GM12878 (cell line): ENCODE results near the gene TMEM217. TPM values are rescaled to one million over a fixed set of nuclear protein-coding genes. Genes with fewer than 3 reads are reported as not detected.

Source experiments
- ATAC-seq: fragments of 200-7000 bp; cut with Tn5 transposase; 3 replicates; pipeline ENCODE4 v1.9.1; 2020; ENCODE audit warnings: mild to moderate bottlenecking, moderate library complexity
- BruUV-seq: library from RNA; stranded (reverse); fragments of 400-500 nt; replicated peaks from 2 replicates; lab custom pipeline; 2021; lab: Mats Ljungman, UMichigan
- CTCF ChIA-PET: fragments of 300-600 bp; sonication (Branson Sonifier 250); formaldehyde crosslinking; extraction: SDS; loops from one replicate; lab custom pipeline; 2021; ENCODE audit warnings: inconsistent platforms; lab: Yijun Ruan, JAX
- POLR2A ChIA-PET: fragments of 350-600 bp; formaldehyde crosslinking; extraction: SDS; loops from one replicate; lab custom pipeline; 2021; ENCODE audit warnings: inconsistent platforms; lab: Charles Lee
- RAD21 ChIA-PET: fragments of 300-600 bp; sonication (Branson Sonifier 250); formaldehyde crosslinking; loops from one replicate; lab custom pipeline; 2023; ENCODE audit warnings: antibody characterized with exemption; ENCODE audit not compliant: unreplicated experiment; lab: Charles Lee
- SMC1A ChIA-PET: fragments of 300-600 bp; sonication (Branson Sonifier 250); formaldehyde crosslinking; loops from one replicate; lab custom pipeline; 2023; ENCODE audit not compliant: unreplicated experiment, uncharacterized antibody; lab: Charles Lee
- DNase-seq: peaks from one replicate; pipeline ENCODE4 v3.0.0-alpha.2; 2011; ENCODE audit warnings: low read depth, low spot score
- FAIRE-seq: peaks from 3 replicates; lab custom pipeline; 2011; peaks lifted over from hg19 to GRCh38; lab: Jason Lieb, UNC
- H2AFZ ChIP-seq: 2 replicates; pipeline ENCODE4 v1.6.0; 2011; ENCODE audit warnings: low read depth, low read length, control low read depth; ENCODE audit not compliant: control insufficient read depth
- H3K27ac ChIP-seq: 2 replicates; pipeline ENCODE4 v1.5.1; 2011; ENCODE audit warnings: control low read depth; ENCODE audit not compliant: control insufficient read depth, insufficient read depth
- H3K27me3 ChIP-seq, 2 experiments: replicated peaks in 1 of 2; 2 replicates each; pipeline versions ENCODE4 v1.6.0 to v1.6.1; 2011; ENCODE audit warnings: low read length in 1 of 2; ENCODE audit not compliant: control insufficient read depth in 2 of 2, insufficient read depth in 2 of 2
- H3K36me3 ChIP-seq, 2 experiments: 2 replicates each; pipeline ENCODE4 v1.5.1; 2011; ENCODE audit warnings: low read length in 1 of 2; ENCODE audit not compliant: control insufficient read depth in 2 of 2, insufficient read depth in 2 of 2
- H3K4me1 ChIP-seq: 2 replicates; pipeline ENCODE4 v1.6.1; 2011; ENCODE audit warnings: mild to moderate bottlenecking, low read length, moderate library complexity, mixed read lengths; ENCODE audit not compliant: control insufficient read depth, insufficient read depth
- H3K4me2 ChIP-seq: 2 replicates; pipeline ENCODE4 v1.6.0; 2011; ENCODE audit warnings: control low read depth; ENCODE audit not compliant: control insufficient read depth, insufficient read depth
- H3K4me3 ChIP-seq: fragments of 200-600 bp; sonication (generic); 2 replicates; pipeline ENCODE4 v1.5.1; 2016
- H3K79me2 ChIP-seq: 2 replicates; pipeline ENCODE4 v1.6.0; 2011; ENCODE audit warnings: low read length; ENCODE audit not compliant: control insufficient read depth, insufficient read depth
- H3K9ac ChIP-seq: 2 replicates; pipeline ENCODE4 v1.8.0; 2011; ENCODE audit warnings: low read length, control low read depth, mixed read lengths; ENCODE audit not compliant: control insufficient read depth, insufficient read depth
- H3K9me3 ChIP-seq: replicated peaks from 3 replicates; pipeline ENCODE4 v1.5.1; 2011; ENCODE audit warnings: mild to moderate bottlenecking, low read length; ENCODE audit not compliant: control insufficient read depth, insufficient read depth
- H4K20me1 ChIP-seq: 2 replicates; pipeline ENCODE4 v1.6.0; 2011; ENCODE audit not compliant: control insufficient read depth, insufficient read depth
- FOXK2 ChIP-seq: fragments of 450-650 bp; IDR thresholded peaks from 2 replicates; pipeline ENCODE4 v1.6.1; 2017; ENCODE audit warnings: mild to moderate bottlenecking, moderate library complexity
- FOXM1 ChIP-seq: IDR thresholded peaks from 2 replicates; pipeline ENCODE4 v1.6.1; 2012; ENCODE audit warnings: low read depth, mild to moderate bottlenecking, inconsistent platforms, low read length, moderate library complexity
- KLF5 ChIP-seq: fragments of 450-650 bp; IDR thresholded peaks from 2 replicates; pipeline ENCODE4 v1.6.1; 2014; ENCODE audit warnings: mild to moderate bottlenecking; ENCODE audit not compliant: partially characterized antibody
- MXI1 ChIP-seq: fragments of 150-350 bp; IDR thresholded peaks from 2 replicates; pipeline ENCODE4 v1.6.1; 2011; ENCODE audit warnings: low read depth, mild to moderate bottlenecking, inconsistent platforms, low read length, improper control_type of control experiment
- MYB ChIP-seq: fragments of 150-350 bp; IDR thresholded peaks from 2 replicates; pipeline ENCODE4 v1.6.1; 2014; ENCODE audit warnings: mild to moderate bottlenecking, low read depth, low read length, borderline replicate concordance
- NR2C1 ChIP-seq: fragments of 450-650 bp; IDR thresholded peaks from 2 replicates; pipeline ENCODE4 v1.6.1; 2017; ENCODE audit warnings: antibody characterized with exemption, mild to moderate bottlenecking, moderate library complexity
- NRF1 ChIP-seq: conservative IDR thresholded peaks from 2 replicates; pipeline ENCODE4 v1.6.1; 2011; ENCODE audit warnings: mild to moderate bottlenecking, low read depth, low read length, improper control_type of control experiment
- PAX5 ChIP-seq: IDR thresholded peaks from 2 replicates; pipeline ENCODE4 v1.6.1; 2011; ENCODE audit warnings: low read depth, low read length, borderline replicate concordance
- SMAD5 ChIP-seq: IDR thresholded peaks from 2 replicates; pipeline ENCODE4 v1.6.1; 2016; ENCODE audit warnings: antibody characterized with exemption, low read depth
- SMARCA5 ChIP-seq: fragments of 450-650 bp; IDR thresholded peaks from 2 replicates; pipeline ENCODE4 v1.6.1; 2017; ENCODE audit warnings: mild to moderate bottlenecking
- TCF12 ChIP-seq: IDR thresholded peaks from 2 replicates; pipeline ENCODE4 v1.6.1; 2011; ENCODE audit warnings: low read depth, mild to moderate bottlenecking, low read length
- TCF3 ChIP-seq: IDR thresholded peaks from 2 replicates; pipeline ENCODE4 v1.6.1; 2012; ENCODE audit warnings: low read depth, mild to moderate bottlenecking, low read length, borderline replicate concordance; ENCODE audit not compliant: insufficient read depth
- ZBTB33 ChIP-seq: fragments of 450-650 bp; IDR thresholded peaks from 2 replicates; pipeline ENCODE4 v1.6.1; 2017; ENCODE audit warnings: mild to moderate bottlenecking
- WGBS: methylation state at CpG from one replicate; pipeline ENCODE4 v1.1.6; 2016; ENCODE audit warnings: low lambda C conversion rate; ENCODE audit not compliant: insufficient replicate concordance, insufficient coverage; ENCODE audit errors: missing lambda C conversion rate; 5-methylcytosine and 5-hydroxymethylcytosine counted together
- in situ Hi-C: fragments of 300-500 bp; cut with MboI; formaldehyde crosslinking; loops from 9 replicates; pipeline ENCODE4 v1.14.3; 2018; ENCODE audit warnings: mixed read lengths
- intact Hi-C: fragments of 100-400 bp; cut with micrococcal nuclease; formaldehyde crosslinking; loops from one replicate; pipeline ENCODE4 v1.14.2; 2022; ENCODE audit not compliant: unreplicated experiment
- polyA plus RNA-seq, 11 experiments: library from polyadenylated mRNA; depleted of rRNA in 4 of 11; unstranded in 6 of 11; stranded (reverse) in 5 of 11; fragments of >200 nt; fragmentation: Nextera tagmentation in 4 of 11; fragmentation: Illumina TruSeq in 1 of 11; extraction: Ambion mirVana in 4 of 11; extraction: Trizol in 1 of 11; gene quantifications; 1 replicate in 1 of 11; 2 replicates in 10 of 11; pipeline versions ENCODE4 v1.2.1 to v1.2.3, GENCODE V29; 2011 to 2016; ENCODE audit warnings: inconsistent platforms in 2 of 11, missing spikeins in 2 of 11, low read depth in 1 of 11
- total RNA-seq, 4 experiments: library from RNA; depleted of rRNA in 3 of 4; stranded (reverse); fragments of >200 nt in 3 of 4; fragmentation: Illumina TruSeq in 1 of 4; extraction: Trizol in 1 of 4; gene quantifications; 2 replicates each; pipeline versions ENCODE4 v1.2.1 to v1.2.3, GENCODE V29; 2013 to 2021

The TMEM217 gene
- total and polyA plus RNA-seq, 10 of the 15 experiments (the other 5 are each of a cell fraction or from before 2014, with no cell fraction given), result 1.3 to 4.5 (median 2.3) TPM

- no peak overlapping the region for H3K9ac ChIP-seq
- H3K4me1 ChIP-seq, result no peaks in the 10 kb centered on the region; the same call in 1 of the 2 replicates
- no peak for DNase-seq
- no peaks in the 10 kb centered on the region for H3K79me2 ChIP-seq
- H3K4me3 ChIP-seq, result no peak overlapping the region
- H3K36me3 ChIP-seq, result no peaks in the 10 kb centered on the region
- no peak overlapping the region for H3K4me2 ChIP-seq
- no peaks in the 10 kb centered on the region for H3K27me3 ChIP-seq
- CTCF ChIA-PET, result interaction anchor here (0.5 to 3.6 kb wide), 7 partner anchors 18 to 424 kb away, joined by 3 to 22 read pairs (median 3); no protein-coding TSS in a partner anchor
- ATAC-seq, result no peak
- in situ Hi-C loops, result no loop called here
- TF ChIP-seq NR2C1 (no peak), PAX5 (no peak)
- TF ChIP-seq, all 136 proteins: peak for 0
- Histone ChIP-seq H4K20me1 (no peaks in the 10 kb centered on the region), H3K9me3 (no peaks in the 10 kb centered on the region), H3K27ac (no peak overlapping the region), H2AFZ (no peak overlapping the region)
- no TSS peak for BruUV-seq
- WGBS, result 36% methylated on average over 1 of the region's 1 CpG
- ChIA-PET RAD21 (interaction anchor here (0.6 to 2.0 kb wide), 5 partner anchors 10 to 426 kb away, joined by 3 to 11 read pairs (median 3); no protein-coding TSS in a partner anchor), SMC1A (no interaction called here), POLR2A (interaction anchor here (0.7 to 1.3 kb wide), 2 partner anchors 204 to 207 kb away, joined by 3 to 4 read pairs; partner anchors contain the start of gene MTCH1)
- intact Hi-C loops, result no loop called here
- no peak for FAIRE-seq
Measured at GRCh38 chr6:37190159-37190535, 67.8 kb downstream of the TMEM217 start.

- RAD21 ChIA-PET, result interaction anchor here (1.0 to 2.0 kb wide), 2 partner anchors 21 to 138 kb away, joined by 3 to 11 read pairs; no protein-coding TSS in a partner anchor
- no peak for DNase-seq
- no peaks in the 10 kb centered on the region; the same call in 1 of the 2 replicates for H3K4me1 ChIP-seq
- TF ChIP-seq TCF3, result no peak
- TF ChIP-seq SMARCA5, result no peak
- TF ChIP-seq MXI1, result no peak
- TF ChIP-seq SMAD5, result no peak
- no peak for TF ChIP-seq TCF12
- TF ChIP-seq FOXK2, result no peak
- no peak for TF ChIP-seq ZBTB33
- TF ChIP-seq NRF1, result no peak
- no peak for TF ChIP-seq MYB
- TF ChIP-seq FOXM1, result no peak
- TF ChIP-seq KLF5, result no peak
Measured at GRCh38 chr6:37188962-37189510, 68.9 kb downstream of the TMEM217 start.

More at GRCh38 chr6:37188962-37189510, 68.9 kb downstream of the TMEM217 start:
- Histone ChIP-seq H3K4me2 (no peak overlapping the region), H3K9me3 (no peaks in the 10 kb centered on the region), H2AFZ (no peak overlapping the region), H3K9ac (no peak overlapping the region), H4K20me1 (no peaks in the 10 kb centered on the region), H3K27me3 (no peaks in the 10 kb centered on the region), H3K27ac (no peak overlapping the region), H3K4me3 (no peak overlapping the region), H3K79me2 (no peaks in the 10 kb centered on the region), H3K36me3 (no peaks in the 10 kb centered on the region)
- ChIA-PET SMC1A (interaction anchor here (0.9 to 1.3 kb wide), 2 partner anchors 10 to 78 kb away, joined by 3 read pairs; no protein-coding TSS in a partner anchor), CTCF (interaction anchor here (0.7 to 3.6 kb wide), 6 partner anchors 17 to 169 kb away, joined by 3 to 22 read pairs (median 4); no protein-coding TSS in a partner anchor), POLR2A (interaction anchor here (0.6 to 1.3 kb wide), 2 partner anchors 123 to 203 kb away, joined by 3 to 4 read pairs; partner anchors contain the start of gene MTCH1)
- in situ Hi-C loops (no loop called here), intact Hi-C loops (no loop called here)
- 35% methylated on average over 2 of the region's 2 CpGs for WGBS
- FAIRE-seq, result no peak
- no peak for ATAC-seq
- no TSS peak for BruUV-seq
